GM19328 (cell line): ENCODE measurements around the gene PBXIP1.
"Not testable (repeated sequence)": the region's sequence is repeated elsewhere in the genome, so short reads cannot be mapped to it uniquely, and the experiment has no call there.

Experiments used
- ATAC-seq: cut with Tn5 transposase; IDR thresholded peaks from one replicate; pipeline ENCODE4 v1.9.1; 2021; ENCODE audit warnings: mild to moderate bottlenecking, moderate library complexity; ENCODE audit not compliant: unreplicated experiment

Gene PBXIP1

GRCh38 chr1:154938604-154939399 lies 17.1 kb downstream of the PBXIP1 start:
- ATAC-seq: no peak

- no peak for ATAC-seq
Observed at GRCh38 chr1:154937988-154938386, 17.9 kb downstream of the PBXIP1 start.

GRCh38 chr1:154937085-154937987 lies 18.6 kb downstream of the PBXIP1 start:
- ATAC-seq: peak; percentile 57

- peak; percentile 70 for ATAC-seq
Observed at GRCh38 chr1:154936555-154937084, 19.3 kb downstream of the PBXIP1 start, which contains the start of gene PMVK. TSS of gene PMVK (minus strand) at chr1:154936719. CDS start at chr1:154936685, 34 bp downstream.

GRCh38 chr1:154935749-154936554 lies 19.9 kb downstream of the PBXIP1 start:
- peak; percentile 3 for ATAC-seq

- no peak for ATAC-seq
Observed at GRCh38 chr1:154934358-154934948, 21.4 kb downstream of the PBXIP1 start.

GRCh38 chr1:154931940-154932487 lies 23.9 kb downstream of the PBXIP1 start:
- ATAC-seq: no peak

- ATAC-seq: no peak
Observed at GRCh38 chr1:154926201-154926600, 29.7 kb downstream of the PBXIP1 start.

GRCh38 chr1:154925335-154926170 lies 30.3 kb downstream of the PBXIP1 start:
- no peak for ATAC-seq

GRCh38 chr1:154923695-154924094 lies 32.2 kb downstream of the PBXIP1 start:
- ATAC-seq: no peak

GRCh38 chr1:154913273-154913672 lies 42.6 kb downstream of the PBXIP1 start:
- no peak for ATAC-seq

- no peak for ATAC-seq
Observed at GRCh38 chr1:154912755-154913154, 43.1 kb downstream of the PBXIP1 start.

- ATAC-seq: no peak
Observed at GRCh38 chr1:154911691-154912550, 44.0 kb downstream of the PBXIP1 start.

- no peak for ATAC-seq
Observed at GRCh38 chr1:154910851-154911250, 45.0 kb downstream of the PBXIP1 start.

- no peak for ATAC-seq
Observed at GRCh38 chr1:154908937-154909336, 47.0 kb downstream of the PBXIP1 start.

GRCh38 chr1:154908129-154908528 lies 47.8 kb downstream of the PBXIP1 start:
- not testable (repeated sequence) for ATAC-seq

- no peak for ATAC-seq
Observed at GRCh38 chr1:154906621-154907081, 49.2 kb downstream of the PBXIP1 start.
